HepG2 (cell line): ENCODE measurements around the gene CBL. TPM values are rescaled to one million over a fixed set of nuclear protein-coding genes. Genes with fewer than 3 reads are reported as not detected.
A peak's percentile ranks its signal among the peaks of the same experiment; 100 is the strongest.

Experiments
- ATF7 ChIP-seq, 2 experiments: fragments of 450-650 bp in 1 of 2; sonication (generic) in 1 of 2; formaldehyde crosslinking in 1 of 2; IDR thresholded peaks; 2 replicates each; pipeline versions ENCODE4 v1.4.0 to v1.6.1; 2016 to 2020; ENCODE audit warnings: antibody characterized with exemption in 1 of 2, mild to moderate bottlenecking in 1 of 2, missing genetic modification reagents in 1 of 2
- BHLHE40 ChIP-seq: IDR thresholded peaks from 2 replicates; pipeline ENCODE4 v1.6.1; 2011; ENCODE audit warnings: low read length, improper control_type of control experiment
- CREB3 ChIP-seq: sonication (generic); formaldehyde crosslinking; IDR thresholded peaks from 2 replicates; pipeline ENCODE4 v1.5.0; 2020; ENCODE audit warnings: missing genetic modification reagents
- DPF2 ChIP-seq: sonication (generic); formaldehyde crosslinking; IDR thresholded peaks from 2 replicates; pipeline ENCODE4 v1.4.0; 2020; ENCODE audit warnings: mild to moderate bottlenecking, low read depth, missing genetic modification reagents, borderline replicate concordance
- KDM3A ChIP-seq: IDR thresholded peaks from 2 replicates; pipeline ENCODE4 v1.6.1; 2018; ENCODE audit warnings: low read depth, missing compliant biosample characterization
- NFYB ChIP-seq: sonication (generic); formaldehyde crosslinking; IDR thresholded peaks from 2 replicates; pipeline ENCODE4 v1.4.0; 2020; ENCODE audit warnings: missing genetic modification reagents
- PAF1 ChIP-seq: IDR thresholded peaks from 2 replicates; pipeline ENCODE4 v1.6.1; 2016; ENCODE audit warnings: missing genetic modification reagents, missing compliant biosample characterization
- PREB ChIP-seq: sonication (generic); formaldehyde crosslinking; IDR thresholded peaks from 2 replicates; pipeline ENCODE4 v1.4.0; 2020; ENCODE audit warnings: missing genetic modification reagents
- PRMT3 ChIP-seq: sonication (generic); formaldehyde crosslinking; IDR thresholded peaks from 2 replicates; pipeline ENCODE4 v1.8.1; 2022; ENCODE audit warnings: low read depth, mild to moderate bottlenecking, moderate library complexity, missing genetic modification reagents, borderline replicate concordance
- RAD51 ChIP-seq: fragments of 450-650 bp; IDR thresholded peaks from 2 replicates; pipeline ENCODE4 v1.6.1; 2016; ENCODE audit warnings: borderline replicate concordance
- RFX1 ChIP-seq: fragments of 450-650 bp; IDR thresholded peaks from 2 replicates; pipeline ENCODE4 v1.6.1; 2017
- SCMH1 ChIP-seq: sonication (generic); formaldehyde crosslinking; IDR thresholded peaks from 2 replicates; pipeline ENCODE4 v1.9.0; 2021; ENCODE audit warnings: missing genetic modification reagents, mild to moderate bottlenecking, borderline replicate concordance
- TCF7L2 ChIP-seq: IDR thresholded peaks from 2 replicates; pipeline ENCODE4 v1.6.1; 2011; ENCODE audit warnings: mild to moderate bottlenecking, low read depth, low read length, moderate library complexity
- TOE1 ChIP-seq: sonication (generic); formaldehyde crosslinking; IDR thresholded peaks from 2 replicates; pipeline ENCODE4 v1.4.0; 2020; ENCODE audit warnings: mild to moderate bottlenecking, missing genetic modification reagents
- ZBTB37 ChIP-seq: sonication (generic); formaldehyde crosslinking; IDR thresholded peaks from 2 replicates; pipeline ENCODE4 v1.4.0; 2020; ENCODE audit warnings: mild to moderate bottlenecking, missing genetic modification reagents
- ZNF24 ChIP-seq: fragments of 450-650 bp; IDR thresholded peaks from 2 replicates; pipeline ENCODE4 v1.6.1; 2017; ENCODE audit warnings: antibody characterized with exemption, mild to moderate bottlenecking
- ZNF496 ChIP-seq: sonication (generic); formaldehyde crosslinking; IDR thresholded peaks from 2 replicates; pipeline ENCODE4 v1.8.1; 2023; ENCODE audit warnings: mild to moderate bottlenecking, moderate library complexity, missing genetic modification reagents; ENCODE audit not compliant: insufficient replicate concordance
- ZNF850 ChIP-seq: sonication (generic); formaldehyde crosslinking; conservative IDR thresholded peaks from 2 replicates; pipeline ENCODE4 v1.9.0; 2021; ENCODE audit warnings: mild to moderate bottlenecking, missing genetic modification reagents
- polyA plus RNA-seq, 8 experiments: library from polyadenylated mRNA; depleted of rRNA in 3 of 8; stranded (reverse) in 7 of 8; unstranded in 1 of 8; fragments of >200 nt; fragmentation: Illumina TruSeq in 4 of 8; extraction: Trizol in 4 of 8; gene quantifications; 2 replicates each; pipeline versions ENCODE4 v1.2.1 to v1.2.3, GENCODE V29; 2011 to 2016; ENCODE audit warnings: low read depth in 4 of 8, missing spikeins in 1 of 8, mixed read lengths in 1 of 8; ENCODE audit not compliant: insufficient read depth in 1 of 8
- total RNA-seq, 5 experiments: library from RNA; depleted of rRNA; stranded (reverse); fragments of >200 nt; fragmentation: Illumina TruSeq; extraction: Trizol; gene quantifications; 2 replicates each; pipeline ENCODE4 v1.2.3, GENCODE V29; 2016; ENCODE audit warnings: low read depth in 1 of 5
- TF ChIP-seq, protein P1 (sequence below): sonication (generic); formaldehyde crosslinking; conservative IDR thresholded peaks from 2 replicates; pipeline ENCODE4 v1.4.0; 2020; ENCODE audit warnings: missing genetic modification reagents
- TF ChIP-seq, protein P2 (sequence below), 2 experiments: IDR thresholded peaks; 2 replicates each; pipeline ENCODE4 v1.6.1; 2011 to 2012; ENCODE audit warnings: low read length in 2 of 2, borderline replicate concordance in 1 of 2, low read depth in 1 of 2, mild to moderate bottlenecking in 1 of 2, moderate library complexity in 1 of 2
- TF ChIP-seq, protein P3 (sequence below): IDR thresholded peaks from 2 replicates; pipeline ENCODE4 v1.6.1; 2016; ENCODE audit warnings: control low read depth

Gene CBL
- total and polyA plus RNA-seq, 2 of the 13 experiments (the other 11 are each of a cell fraction or from before 2014, with no cell fraction given) = 6.6 to 7.4 TPM

- TF ChIP-seq DPF2 (CRISPR knock-in tag) (no peak), PRMT3 (no peak), CREB3 (CRISPR knock-in tag) (no peak), RAD51 (no peak), ATF7 (IDR thresholded peaks at IDR 0.05) (no peak), ATF7 (CRISPR knock-in tag; IDR thresholded peaks at IDR 0.05) (no peak), ZNF496 (no peak), SCMH1 (CRISPR knock-in tag) (no peak), BHLHE40 (no peak), RFX1 (peak; percentile 74), ZNF850 (CRISPR knock-in tag) (no peak), NFYB (CRISPR knock-in tag) (peak; percentile 78), ZNF24 (no peak), KDM3A (no peak), TCF7L2 (no peak), TOE1 (no peak), PAF1 (CRISPR knock-in tag) (no peak), PREB (CRISPR knock-in tag) (no peak), ZBTB37 (no peak)
- TF ChIP-seq, protein P1, sequence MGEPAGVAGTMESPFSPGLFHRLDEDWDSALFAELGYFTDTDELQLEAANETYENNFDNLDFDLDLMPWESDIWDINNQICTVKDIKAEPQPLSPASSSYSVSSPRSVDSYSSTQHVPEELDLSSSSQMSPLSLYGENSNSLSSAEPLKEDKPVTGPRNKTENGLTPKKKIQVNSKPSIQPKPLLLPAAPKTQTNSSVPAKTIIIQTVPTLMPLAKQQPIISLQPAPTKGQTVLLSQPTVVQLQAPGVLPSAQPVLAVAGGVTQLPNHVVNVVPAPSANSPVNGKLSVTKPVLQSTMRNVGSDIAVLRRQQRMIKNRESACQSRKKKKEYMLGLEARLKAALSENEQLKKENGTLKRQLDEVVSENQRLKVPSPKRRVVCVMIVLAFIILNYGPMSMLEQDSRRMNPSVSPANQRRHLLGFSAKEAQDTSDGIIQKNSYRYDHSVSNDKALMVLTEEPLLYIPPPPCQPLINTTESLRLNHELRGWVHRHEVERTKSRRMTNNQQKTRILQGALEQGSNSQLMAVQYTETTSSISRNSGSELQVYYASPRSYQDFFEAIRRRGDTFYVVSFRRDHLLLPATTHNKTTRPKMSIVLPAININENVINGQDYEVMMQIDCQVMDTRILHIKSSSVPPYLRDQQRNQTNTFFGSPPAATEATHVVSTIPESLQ (CRISPR knock-in tag) = no peak
- TF ChIP-seq, protein P2, sequence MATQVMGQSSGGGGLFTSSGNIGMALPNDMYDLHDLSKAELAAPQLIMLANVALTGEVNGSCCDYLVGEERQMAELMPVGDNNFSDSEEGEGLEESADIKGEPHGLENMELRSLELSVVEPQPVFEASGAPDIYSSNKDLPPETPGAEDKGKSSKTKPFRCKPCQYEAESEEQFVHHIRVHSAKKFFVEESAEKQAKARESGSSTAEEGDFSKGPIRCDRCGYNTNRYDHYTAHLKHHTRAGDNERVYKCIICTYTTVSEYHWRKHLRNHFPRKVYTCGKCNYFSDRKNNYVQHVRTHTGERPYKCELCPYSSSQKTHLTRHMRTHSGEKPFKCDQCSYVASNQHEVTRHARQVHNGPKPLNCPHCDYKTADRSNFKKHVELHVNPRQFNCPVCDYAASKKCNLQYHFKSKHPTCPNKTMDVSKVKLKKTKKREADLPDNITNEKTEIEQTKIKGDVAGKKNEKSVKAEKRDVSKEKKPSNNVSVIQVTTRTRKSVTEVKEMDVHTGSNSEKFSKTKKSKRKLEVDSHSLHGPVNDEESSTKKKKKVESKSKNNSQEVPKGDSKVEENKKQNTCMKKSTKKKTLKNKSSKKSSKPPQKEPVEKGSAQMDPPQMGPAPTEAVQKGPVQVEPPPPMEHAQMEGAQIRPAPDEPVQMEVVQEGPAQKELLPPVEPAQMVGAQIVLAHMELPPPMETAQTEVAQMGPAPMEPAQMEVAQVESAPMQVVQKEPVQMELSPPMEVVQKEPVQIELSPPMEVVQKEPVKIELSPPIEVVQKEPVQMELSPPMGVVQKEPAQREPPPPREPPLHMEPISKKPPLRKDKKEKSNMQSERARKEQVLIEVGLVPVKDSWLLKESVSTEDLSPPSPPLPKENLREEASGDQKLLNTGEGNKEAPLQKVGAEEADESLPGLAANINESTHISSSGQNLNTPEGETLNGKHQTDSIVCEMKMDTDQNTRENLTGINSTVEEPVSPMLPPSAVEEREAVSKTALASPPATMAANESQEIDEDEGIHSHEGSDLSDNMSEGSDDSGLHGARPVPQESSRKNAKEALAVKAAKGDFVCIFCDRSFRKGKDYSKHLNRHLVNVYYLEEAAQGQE (IDR thresholded peaks at IDR 0.05; ENCODE audit: borderline replicate concordance in 1 of 2, low read depth in 1 of 2, low read length in 2 of 2) = no peak
- TF ChIP-seq, protein P3, sequence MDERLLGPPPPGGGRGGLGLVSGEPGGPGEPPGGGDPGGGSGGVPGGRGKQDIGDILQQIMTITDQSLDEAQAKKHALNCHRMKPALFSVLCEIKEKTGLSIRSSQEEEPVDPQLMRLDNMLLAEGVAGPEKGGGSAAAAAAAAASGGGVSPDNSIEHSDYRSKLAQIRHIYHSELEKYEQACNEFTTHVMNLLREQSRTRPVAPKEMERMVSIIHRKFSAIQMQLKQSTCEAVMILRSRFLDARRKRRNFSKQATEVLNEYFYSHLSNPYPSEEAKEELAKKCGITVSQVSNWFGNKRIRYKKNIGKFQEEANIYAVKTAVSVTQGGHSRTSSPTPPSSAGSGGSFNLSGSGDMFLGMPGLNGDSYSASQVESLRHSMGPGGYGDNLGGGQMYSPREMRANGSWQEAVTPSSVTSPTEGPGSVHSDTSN (CRISPR knock-in tag) = peak; percentile 95
Measured at GRCh38 chr11:119195680-119196079, 10.5 kb upstream of the CBL start (continued).
